Measurements from ENCODE around the gene SPEN.
"Not testable (repeated sequence)": the region's sequence is repeated elsewhere in the genome, so short reads cannot be mapped to it uniquely, and the experiment has no call there.

SPEN gene

GRCh38 chr1:15847100-15847892 is at the start of gene SPEN:
Gene SPEN, plus strand, starts transcription at chr1:15847707. Its CDS starts 361 bp downstream, at chr1:15848068.
- peak; percentile 92 to 97 (median 95) for DNase-seq (ENCODE audit: low read depth in 4 of 4, low spot score in 1 of 4)

GRCh38 chr1:15799004-15799867 is 48.3 kb upstream of the SPEN start:
- DNase-seq (ENCODE audit: low read depth in 4 of 4, low spot score in 1 of 4) = peak in 1 of 4 experiments; percentile 2

- DNase-seq (ENCODE audit: low read depth in 4 of 4, low spot score in 1 of 4) = no peak
These were observed 47.3 kb upstream of the SPEN start for GRCh38 chr1:15799928-15800835.

GRCh38 chr1:15802234-15802965 is 45.1 kb upstream of the SPEN start:
- no peak for DNase-seq (ENCODE audit: low read depth in 4 of 4, low spot score in 1 of 4)

GRCh38 chr1:15803380-15803779 is 44.1 kb upstream of the SPEN start:
- no peak for DNase-seq (ENCODE audit: low read depth in 4 of 4, low spot score in 1 of 4)

GRCh38 chr1:15804060-15804459 is 43.4 kb upstream of the SPEN start:
- no peak for DNase-seq (ENCODE audit: low read depth in 4 of 4, low spot score in 1 of 4)

GRCh38 chr1:15807121-15807520 is 40.4 kb upstream of the SPEN start:
- DNase-seq (ENCODE audit: low read depth in 4 of 4, low spot score in 1 of 4) = no peak

GRCh38 chr1:15807549-15807948 is 40.0 kb upstream of the SPEN start, which contains the start of gene UQCRHL:
Gene UQCRHL, minus strand, starts transcription at chr1:15807649. Its CDS starts 0 bp downstream, at chr1:15807649.
- not testable (repeated sequence) for DNase-seq (ENCODE audit: low read depth in 4 of 4, low spot score in 1 of 4)

GRCh38 chr1:15808955-15809354 is 38.6 kb upstream of the SPEN start:
- DNase-seq (ENCODE audit: low read depth in 4 of 4, low spot score in 1 of 4) = no peak

GRCh38 chr1:15810073-15810472 is 37.4 kb upstream of the SPEN start:
- no peak for DNase-seq (ENCODE audit: low read depth in 4 of 4, low spot score in 1 of 4)

GRCh38 chr1:15816674-15817073 is 30.8 kb upstream of the SPEN start:
- DNase-seq (ENCODE audit: low read depth in 4 of 4, low spot score in 1 of 4) = no peak

- DNase-seq (ENCODE audit: low read depth in 4 of 4, low spot score in 1 of 4) = no peak
These were observed 27.0 kb upstream of the SPEN start for GRCh38 chr1:15820478-15820877.

GRCh38 chr1:15825800-15826199 is 21.7 kb upstream of the SPEN start:
- no peak for DNase-seq (ENCODE audit: low read depth in 4 of 4, low spot score in 1 of 4)

- no peak for DNase-seq (ENCODE audit: low read depth in 4 of 4, low spot score in 1 of 4)
These were observed 20.5 kb upstream of the SPEN start for GRCh38 chr1:15826810-15827507.

- not testable (repeated sequence) for DNase-seq (ENCODE audit: low read depth in 4 of 4, low spot score in 1 of 4)
These were observed 19.9 kb upstream of the SPEN start for GRCh38 chr1:15827567-15827966.

- not testable (repeated sequence) for DNase-seq (ENCODE audit: low read depth in 4 of 4, low spot score in 1 of 4)
These were observed 18.6 kb upstream of the SPEN start for GRCh38 chr1:15828931-15829330.

- no peak for DNase-seq (ENCODE audit: low read depth in 4 of 4, low spot score in 1 of 4)
These were observed 17.2 kb upstream of the SPEN start for GRCh38 chr1:15830258-15830657.

- peak in 1 of 4 experiments; percentile 42 for DNase-seq (ENCODE audit: low read depth in 4 of 4, low spot score in 1 of 4)
These were observed 14.3 kb upstream of the SPEN start for GRCh38 chr1:15833069-15833679.

- DNase-seq (ENCODE audit: low read depth in 4 of 4, low spot score in 1 of 4) = no peak
These were observed 13.6 kb upstream of the SPEN start for GRCh38 chr1:15833842-15834405.
